Endodermal cell (in vitro differentiated cells): ENCODE data around the gene APMAP. TPM values are rescaled to one million over a fixed set of nuclear protein-coding genes. Genes with fewer than 3 reads are reported as not detected.

Source experiments
- DNase-seq: peaks from one replicate; pipeline ENCODE4 v3.0.0-alpha.2; 2017
- H3K27ac ChIP-seq: 2 replicates; pipeline ENCODE4 v1.5.1; 2013; ENCODE audit warnings: mild to moderate bottlenecking, low read depth, low read length, moderate library complexity
- H3K27me3 ChIP-seq: 2 replicates; pipeline ENCODE4 v1.6.1; 2013; ENCODE audit warnings: mild to moderate bottlenecking, low read length, moderate library complexity; ENCODE audit not compliant: insufficient read depth, control insufficient read depth, poor library complexity, severe bottlenecking
- H3K36me3 ChIP-seq: 2 replicates; pipeline ENCODE4 v1.7.0; 2013; ENCODE audit warnings: mild to moderate bottlenecking, low read length, moderate library complexity; ENCODE audit not compliant: control insufficient read depth, insufficient read depth
- H3K4me1 ChIP-seq: one replicate; pipeline ENCODE4 v1.7.0; 2013; ENCODE audit warnings: low read length; ENCODE audit not compliant: control insufficient read depth, insufficient read depth
- H3K4me3 ChIP-seq: 2 replicates; pipeline ENCODE4 v1.5.1; 2013; ENCODE audit warnings: mild to moderate bottlenecking, low read length, moderate library complexity
- H3K9ac ChIP-seq: 2 replicates; pipeline ENCODE4 v1.6.1; 2013; ENCODE audit warnings: mild to moderate bottlenecking, low read length, moderate library complexity; ENCODE audit not compliant: poor library complexity, severe bottlenecking; ENCODE audit errors: extremely low read depth
- H3K9me3 ChIP-seq: 2 replicates; pipeline ENCODE4 v1.6.1; 2013; ENCODE audit warnings: mild to moderate bottlenecking, low read length, moderate library complexity; ENCODE audit not compliant: control insufficient read depth
- H3K27ac Mint-ChIP-seq: 2 replicates; pipeline ENCODE4 v1.8.0; 2020; ENCODE audit warnings: mixed read lengths
- H3K27me3 Mint-ChIP-seq: 2 replicates; pipeline ENCODE4 v1.8.0; 2021; ENCODE audit warnings: mild to moderate bottlenecking, mixed read lengths; ENCODE audit not compliant: insufficient read depth
- H3K36me3 Mint-ChIP-seq: 2 replicates; pipeline ENCODE4 v1.8.0; 2020; ENCODE audit warnings: low read depth, mixed read lengths
- H3K4me1 Mint-ChIP-seq: 2 replicates; pipeline ENCODE4 v1.8.0; 2020; ENCODE audit warnings: mixed read lengths
- H3K4me3 Mint-ChIP-seq: 2 replicates; pipeline ENCODE4 v1.8.0; 2020; ENCODE audit warnings: mild to moderate bottlenecking, moderate library complexity, mixed read lengths
- H3K9me3 Mint-ChIP-seq: 2 replicates; pipeline ENCODE4 v1.8.0; 2020; ENCODE audit warnings: mild to moderate bottlenecking, mixed read lengths
- WGBS, 2 experiments: methylation state at CpG; one replicate each; pipeline versions ENCODE4 v1.1.5 to v1.1.7; 2013; ENCODE audit warnings: missing lambda C conversion rate in 2 of 2, mixed read lengths in 1 of 2; ENCODE audit not compliant: insufficient coverage in 1 of 2, insufficient read length in 1 of 2; 5-methylcytosine and 5-hydroxymethylcytosine counted together
- total RNA-seq, 2 donors: library from RNA; stranded (reverse); fragmentation: NEBNext Ultra II Directional in 1 of 2; extraction: Animal tissue kit (Norgen Biotek cat#: 25700) in 1 of 2; gene quantifications; 2 replicates in 1 of 2; 3 replicates in 1 of 2; pipeline ENCODE4 v1.2.1, GENCODE V29; 2021
- TF ChIP-seq, protein P1 (sequence below): fragments of 200-600 bp; sonication (generic); conservative IDR thresholded peaks from 2 replicates; pipeline ENCODE4 v1.5.0; 2021; ENCODE audit warnings: antibody characterized with exemption, mild to moderate bottlenecking

APMAP gene
- total RNA-seq, 2 donors from 2014 or later: 60.2 to 65.6 TPM

DNA sequence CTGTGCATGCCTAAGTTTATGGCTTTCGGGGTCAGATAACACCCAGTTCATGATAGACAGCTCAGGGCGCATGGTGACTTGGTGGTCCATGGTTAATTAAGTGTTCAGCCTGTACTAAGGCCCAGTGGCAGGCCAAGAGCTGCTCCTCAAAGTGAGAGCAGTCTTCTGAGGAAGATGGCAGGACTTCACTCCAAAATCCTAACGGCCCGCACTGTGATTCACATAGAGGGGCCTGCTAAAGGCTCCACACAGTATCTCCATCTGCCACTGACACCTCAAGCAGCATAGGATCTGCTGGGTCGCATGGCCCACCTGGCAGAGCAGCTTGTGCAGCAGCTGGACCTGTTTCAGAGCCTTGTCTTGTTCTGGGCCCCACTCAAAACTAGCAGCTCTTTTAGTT is 54.1 kb downstream of the APMAP start:
- H3K4me1 ChIP-seq: no peaks in the 10 kb centered on the region
- H3K36me3 Mint-ChIP-seq: no peaks in the 10 kb centered on the region
- H3K27me3 Mint-ChIP-seq: no peaks in the 10 kb centered on the region
- H3K36me3 ChIP-seq: no peaks in the 10 kb centered on the region
- H3K9me3 Mint-ChIP-seq: peaks cover 21% of the 10 kb centered on the region
- H3K9me3 ChIP-seq: no peaks in the 10 kb centered on the region
- H3K27me3 ChIP-seq: no peaks in the 10 kb centered on the region
- no peak for DNase-seq
- WGBS, 2 experiments: 94 to 95% methylated on average over 4 to 5 of the region's 5 CpGs
- H3K4me1 Mint-ChIP-seq: no peaks in the 10 kb centered on the region
- no peak overlapping the region for H3K27ac ChIP-seq
- H3K4me3 Mint-ChIP-seq: no peak overlapping the region
- TF ChIP-seq, protein P1, sequence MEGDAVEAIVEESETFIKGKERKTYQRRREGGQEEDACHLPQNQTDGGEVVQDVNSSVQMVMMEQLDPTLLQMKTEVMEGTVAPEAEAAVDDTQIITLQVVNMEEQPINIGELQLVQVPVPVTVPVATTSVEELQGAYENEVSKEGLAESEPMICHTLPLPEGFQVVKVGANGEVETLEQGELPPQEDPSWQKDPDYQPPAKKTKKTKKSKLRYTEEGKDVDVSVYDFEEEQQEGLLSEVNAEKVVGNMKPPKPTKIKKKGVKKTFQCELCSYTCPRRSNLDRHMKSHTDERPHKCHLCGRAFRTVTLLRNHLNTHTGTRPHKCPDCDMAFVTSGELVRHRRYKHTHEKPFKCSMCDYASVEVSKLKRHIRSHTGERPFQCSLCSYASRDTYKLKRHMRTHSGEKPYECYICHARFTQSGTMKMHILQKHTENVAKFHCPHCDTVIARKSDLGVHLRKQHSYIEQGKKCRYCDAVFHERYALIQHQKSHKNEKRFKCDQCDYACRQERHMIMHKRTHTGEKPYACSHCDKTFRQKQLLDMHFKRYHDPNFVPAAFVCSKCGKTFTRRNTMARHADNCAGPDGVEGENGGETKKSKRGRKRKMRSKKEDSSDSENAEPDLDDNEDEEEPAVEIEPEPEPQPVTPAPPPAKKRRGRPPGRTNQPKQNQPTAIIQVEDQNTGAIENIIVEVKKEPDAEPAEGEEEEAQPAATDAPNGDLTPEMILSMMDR: no peak
- no peak overlapping the region for H3K9ac ChIP-seq
- H3K27ac Mint-ChIP-seq: no peak overlapping the region
- no peak overlapping the region for H3K4me3 ChIP-seq

DNA sequence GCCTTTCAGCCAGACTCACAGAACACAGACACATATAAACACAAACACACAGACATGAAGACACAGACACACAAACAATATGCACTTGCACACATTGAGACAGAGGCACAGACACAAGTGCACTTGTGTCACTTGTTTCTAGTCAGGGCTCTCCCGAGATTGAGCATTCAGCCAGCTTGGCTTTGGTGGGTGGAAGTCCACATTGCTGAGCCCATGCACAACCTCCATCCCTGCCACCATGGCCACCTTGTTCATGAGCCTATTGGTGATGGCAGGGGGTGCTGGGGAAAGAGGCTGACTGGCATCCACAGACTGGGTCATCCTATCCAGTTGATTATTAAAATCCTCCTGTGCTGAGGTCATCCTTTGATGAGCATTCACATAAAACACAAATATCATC is 55.0 kb downstream of the APMAP start:
- Histone ChIP-seq H3K9me3 (no peaks in the 10 kb centered on the region), H3K9ac (no peak overlapping the region), H3K4me1 (no peaks in the 10 kb centered on the region), H3K27ac (no peak overlapping the region), H3K36me3 (no peaks in the 10 kb centered on the region), H3K27me3 (no peaks in the 10 kb centered on the region), H3K4me3 (no peak overlapping the region)
- H3K27me3 Mint-ChIP-seq: no peaks in the 10 kb centered on the region
- H3K4me3 Mint-ChIP-seq: no peak overlapping the region
- WGBS, 2 experiments: 100% methylated on average over 1 of the region's 1 CpG; no CpG with 5 or more reads in 1 of the 2 experiments
- TF ChIP-seq, protein P1: no peak
- DNase-seq: peak; percentile 9
- H3K27ac Mint-ChIP-seq: no peak overlapping the region
- peaks cover 21% of the 10 kb centered on the region for H3K9me3 Mint-ChIP-seq
- H3K36me3 Mint-ChIP-seq: no peaks in the 10 kb centered on the region
- H3K4me1 Mint-ChIP-seq: no peaks in the 10 kb centered on the region

DNA sequence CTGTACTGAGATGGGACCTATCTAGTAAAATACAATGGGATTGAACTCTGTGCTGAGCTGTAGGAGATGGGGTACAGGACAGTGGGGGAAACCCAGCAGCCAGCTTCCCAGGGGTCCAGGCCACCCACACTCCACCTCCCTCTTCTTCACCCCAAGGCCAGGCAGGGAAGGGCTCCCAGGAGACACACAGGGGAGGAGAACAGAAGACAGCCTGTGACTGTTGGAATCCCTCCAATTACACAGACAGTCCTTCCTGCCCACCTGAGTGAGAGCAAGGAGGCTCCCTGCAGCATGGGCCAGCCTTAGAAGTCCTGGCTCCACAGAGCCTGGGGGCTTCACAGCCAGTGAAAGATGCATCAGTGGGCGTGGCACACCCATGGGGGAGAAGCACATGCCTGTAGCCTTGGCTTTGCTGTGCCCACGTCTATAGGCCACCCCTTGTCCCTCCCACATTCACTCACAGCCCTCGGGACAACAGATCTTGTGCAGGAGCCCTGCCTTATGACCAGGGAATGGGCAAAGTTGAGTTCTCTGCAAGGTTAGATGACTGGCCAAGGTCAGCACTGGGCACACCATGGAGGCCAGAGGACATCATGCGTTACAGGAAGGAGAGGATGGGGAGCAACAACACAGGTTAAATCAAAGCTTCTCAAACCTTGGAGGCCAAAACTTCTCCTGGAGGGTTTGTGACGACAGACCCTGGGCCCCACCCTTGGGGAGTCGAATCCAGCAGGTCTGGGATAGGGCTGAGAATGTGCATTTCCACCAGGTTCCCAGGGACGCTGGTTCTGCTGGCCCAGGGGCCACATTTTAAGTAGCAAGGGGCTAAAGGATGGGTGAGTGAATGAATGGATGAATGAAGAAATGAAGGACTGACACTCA is 55.8 kb downstream of the APMAP start:
- H3K36me3 ChIP-seq: no peaks in the 10 kb centered on the region

More for the DNA sequence above, 55.8 kb downstream of the APMAP start:
- Histone ChIP-seq H3K27me3 (no peaks in the 10 kb centered on the region), H3K4me1 (no peaks in the 10 kb centered on the region), H3K9me3 (no peaks in the 10 kb centered on the region), H3K4me3 (no peak overlapping the region), H3K27ac (no peak overlapping the region), H3K9ac (no peak overlapping the region)
- no peaks in the 10 kb centered on the region for H3K27me3 Mint-ChIP-seq
- DNase-seq: peak; percentile 14
- H3K27ac Mint-ChIP-seq: no peak overlapping the region
- no peaks in the 10 kb centered on the region for H3K4me1 Mint-ChIP-seq
- no peak overlapping the region for H3K4me3 Mint-ChIP-seq
- TF ChIP-seq, protein P1: no peak
- WGBS, 2 experiments: 83 to 87% methylated on average over 5 to 7 of the region's 7 CpGs
- H3K36me3 Mint-ChIP-seq: no peaks in the 10 kb centered on the region
- H3K9me3 Mint-ChIP-seq: peaks cover 21% of the 10 kb centered on the region
